ENCODE measurements around the gene VSTM2B.

- TF ChIP-seq MBD4 (IDR thresholded peaks at IDR 0.05; ENCODE audit: borderline replicate concordance, low read length) (no peak), ESRRA (CRISPR knock-in tag; IDR thresholded peaks at IDR 0.05; ENCODE audit: low read depth) (no peak), HNRNPK (IDR thresholded peaks at IDR 0.05; ENCODE audit: low read depth, low read length, poor library complexity, severe bottlenecking) (no peak), NR2C2 (CRISPR knock-in tag; IDR thresholded peaks at IDR 0.05; ENCODE audit: borderline replicate concordance) (no peak), CEBPB (IDR thresholded peaks at IDR 0.05; ENCODE audit: borderline replicate concordance, low read depth, low read length) (no peak), GABPB1 (CRISPR knock-in tag; IDR thresholded peaks at IDR 0.05) (no peak)
- TF ChIP-seq, protein P1, sequence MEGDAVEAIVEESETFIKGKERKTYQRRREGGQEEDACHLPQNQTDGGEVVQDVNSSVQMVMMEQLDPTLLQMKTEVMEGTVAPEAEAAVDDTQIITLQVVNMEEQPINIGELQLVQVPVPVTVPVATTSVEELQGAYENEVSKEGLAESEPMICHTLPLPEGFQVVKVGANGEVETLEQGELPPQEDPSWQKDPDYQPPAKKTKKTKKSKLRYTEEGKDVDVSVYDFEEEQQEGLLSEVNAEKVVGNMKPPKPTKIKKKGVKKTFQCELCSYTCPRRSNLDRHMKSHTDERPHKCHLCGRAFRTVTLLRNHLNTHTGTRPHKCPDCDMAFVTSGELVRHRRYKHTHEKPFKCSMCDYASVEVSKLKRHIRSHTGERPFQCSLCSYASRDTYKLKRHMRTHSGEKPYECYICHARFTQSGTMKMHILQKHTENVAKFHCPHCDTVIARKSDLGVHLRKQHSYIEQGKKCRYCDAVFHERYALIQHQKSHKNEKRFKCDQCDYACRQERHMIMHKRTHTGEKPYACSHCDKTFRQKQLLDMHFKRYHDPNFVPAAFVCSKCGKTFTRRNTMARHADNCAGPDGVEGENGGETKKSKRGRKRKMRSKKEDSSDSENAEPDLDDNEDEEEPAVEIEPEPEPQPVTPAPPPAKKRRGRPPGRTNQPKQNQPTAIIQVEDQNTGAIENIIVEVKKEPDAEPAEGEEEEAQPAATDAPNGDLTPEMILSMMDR (CRISPR knock-in tag; IDR thresholded peaks at IDR 0.05), result no peak
Observed at GRCh38 chr19:29533578-29534544, 8.1 kb downstream of the VSTM2B start.
